IPS DF 6.9 (cell line): ENCODE data around the gene MOAP1.
"Not testable (repeated sequence)": the region's sequence is repeated elsewhere in the genome, so short reads cannot be mapped to it uniquely, and the experiment has no call there.

Experiments
- DNase-seq: peaks from one replicate; pipeline ENCODE4 v3.0.0-alpha.2; 2013; ENCODE audit warnings: low read depth, low spot score
- H3K27ac ChIP-seq: one replicate; pipeline ENCODE4 v1.5.1; 2013; ENCODE audit warnings: low read length, control low read depth
- H3K27me3 ChIP-seq: 2 replicates; pipeline ENCODE4 v1.6.1; 2013; ENCODE audit warnings: mild to moderate bottlenecking, low read length; ENCODE audit not compliant: control insufficient read depth, insufficient read depth
- H3K36me3 ChIP-seq: 2 replicates; pipeline ENCODE4 v1.6.1; 2013; ENCODE audit warnings: low read length; ENCODE audit not compliant: control insufficient read depth, insufficient read depth
- H3K4me1 ChIP-seq: 2 replicates; pipeline ENCODE4 v1.6.1; 2013; ENCODE audit warnings: low read length; ENCODE audit not compliant: control insufficient read depth, insufficient read depth
- H3K4me3 ChIP-seq: 2 replicates; pipeline ENCODE4 v1.5.1; 2013; ENCODE audit warnings: mild to moderate bottlenecking, low read length
- H3K9me3 ChIP-seq: 2 replicates; pipeline ENCODE4 v1.6.1; 2013; ENCODE audit warnings: low read length, inconsistent platforms; ENCODE audit not compliant: control insufficient read depth, insufficient read depth
- WGBS: extraction: QIAGEN DNeasy Blood & Tissue Kit; methylation state at CpG from one replicate; pipeline ENCODE4 v1.1.7; 2013; ENCODE audit warnings: mixed read lengths, missing lambda C conversion rate; ENCODE audit not compliant: insufficient read length, insufficient coverage; 5-methylcytosine and 5-hydroxymethylcytosine counted together

The MOAP1 gene

GRCh38 chr14:93184391-93185348 lies at the start of gene MOAP1, which contains the start of gene LYSET:
Gene MOAP1 (minus strand): TSS chr14:93184897. CDS start chr14:93184242, 655 bp downstream.
Gene LYSET (plus strand): TSS chr14:93185317. CDS start chr14:93185406, 89 bp downstream.
- peak within 1 kb of the TSS; percentile 95 for H3K4me3 ChIP-seq
- H3K4me1 ChIP-seq: no peaks in the 10 kb centered on the region
- DNase-seq: peak; percentile 31
- no peaks in the 10 kb centered on the region for H3K27me3 ChIP-seq
- no CpG with 5 or more reads among the region's 124 CpGs for WGBS
- no peaks in the 10 kb centered on the region; the same call in 1 of the 2 replicates for H3K36me3 ChIP-seq
- H3K27ac ChIP-seq: no peak within 1 kb of the TSS
- no peaks in the 10 kb centered on the region for H3K9me3 ChIP-seq

- not testable (repeated sequence) for H3K4me3 ChIP-seq, H3K9me3 ChIP-seq, DNase-seq, H3K27me3 ChIP-seq, H3K4me1 ChIP-seq, H3K36me3 ChIP-seq, H3K27ac ChIP-seq
- no CpG with 5 or more reads among the region's 5 CpGs for WGBS
Measured at GRCh38 chr14:93233078-93233477, 48.4 kb upstream of the MOAP1 start.

DNA sequence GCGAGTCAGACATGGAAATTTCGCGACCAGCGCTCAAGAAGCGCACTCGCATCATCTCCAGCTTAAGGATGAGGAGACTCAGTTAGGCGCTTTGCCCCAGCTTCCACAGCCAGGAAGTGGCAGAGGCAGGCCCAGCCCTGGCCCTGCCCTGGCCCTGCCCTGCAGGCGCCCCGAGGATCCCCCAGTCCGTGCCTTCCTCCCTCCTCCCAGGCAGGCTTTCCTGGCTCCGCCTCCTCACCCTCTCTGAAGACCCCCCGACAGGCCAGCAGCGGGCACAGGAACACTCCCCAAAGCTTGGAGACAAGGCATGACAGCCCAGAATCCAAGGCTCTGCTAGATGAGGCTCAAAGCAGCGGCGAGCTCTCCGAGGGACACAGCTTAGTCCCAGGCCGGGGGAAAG lies 47.5 kb upstream of the MOAP1 start:
- WGBS: no CpG with 5 or more reads among the region's 17 CpGs
- Histone ChIP-seq H3K9me3 (no peaks in the 10 kb centered on the region), H3K4me1 (no peaks in the 10 kb centered on the region), H3K36me3 (no peaks in the 10 kb centered on the region), H3K27me3 (no peaks in the 10 kb centered on the region), H3K27ac (no peak overlapping the region), H3K4me3 (no peak overlapping the region)
- no peak for DNase-seq

DNA sequence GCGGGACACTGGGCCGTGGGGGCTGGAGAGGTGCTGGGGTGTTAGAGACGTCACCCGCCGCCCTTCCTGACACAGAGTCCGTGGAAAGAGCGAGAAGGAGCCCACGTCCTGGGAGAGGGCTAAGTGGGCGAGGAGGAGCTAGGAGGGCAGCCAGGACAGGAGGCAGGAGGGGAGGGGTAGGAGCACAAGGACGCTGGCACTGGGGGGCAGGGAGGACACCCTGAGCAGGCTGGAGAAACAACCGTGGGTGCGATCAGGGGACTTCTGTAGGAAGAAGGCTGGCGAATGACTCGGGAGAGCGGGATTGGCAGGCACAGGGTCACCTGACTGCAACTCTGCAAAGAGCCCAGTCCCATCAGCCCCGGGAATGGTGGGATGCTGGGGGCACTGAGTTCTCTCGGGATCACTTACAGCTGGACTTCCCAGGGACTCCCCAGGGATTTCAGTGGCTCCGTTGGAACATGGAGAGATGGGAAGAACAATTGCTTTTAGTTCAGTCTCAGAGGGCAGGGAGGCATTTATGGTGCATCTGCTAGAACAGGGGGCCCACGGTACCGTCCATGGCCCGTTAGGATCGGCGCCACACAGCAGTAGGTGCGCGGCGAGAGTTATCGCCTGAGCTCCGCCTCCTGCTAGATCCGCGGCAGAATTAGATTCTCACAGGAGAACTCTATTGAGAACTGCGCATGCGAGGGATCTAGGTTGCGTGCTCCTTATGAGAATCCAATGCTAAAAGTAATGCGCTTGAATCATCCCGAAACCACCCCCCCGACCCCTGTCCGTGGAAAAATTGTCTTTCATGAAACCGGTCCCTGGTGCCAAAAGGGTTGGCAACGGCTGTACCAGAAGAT lies 46.7 kb upstream of the MOAP1 start:
- DNase-seq: no peak
- Histone ChIP-seq H3K9me3 (no peaks in the 10 kb centered on the region), H3K36me3 (peaks cover 3% of the 10 kb centered on the region; the same call in 1 of the 2 replicates), H3K4me3 (no peak overlapping the region), H3K4me1 (no peaks in the 10 kb centered on the region), H3K27me3 (no peaks in the 10 kb centered on the region), H3K27ac (no peak overlapping the region)
- WGBS: no CpG with 5 or more reads among the region's 39 CpGs

- Histone ChIP-seq H3K4me1 (no peaks in the 10 kb centered on the region), H3K27me3 (no peaks in the 10 kb centered on the region), H3K9me3 (no peaks in the 10 kb centered on the region), H3K27ac (no peak overlapping the region), H3K4me3 (no peak overlapping the region), H3K36me3 (peaks cover 3% of the 10 kb centered on the region; the same call in 1 of the 2 replicates)
- no peak for DNase-seq
- no CpG with 5 or more reads among the region's 16 CpGs for WGBS
Measured at GRCh38 chr14:93230539-93230938, 45.8 kb upstream of the MOAP1 start.

GRCh38 chr14:93228550-93228949 lies 43.9 kb upstream of the MOAP1 start:
- no peak for DNase-seq
- no CpG with 5 or more reads among the region's 8 CpGs for WGBS
- no peaks in the 10 kb centered on the region for H3K9me3 ChIP-seq
- no peak overlapping the region for H3K27ac ChIP-seq
- no peak overlapping the region for H3K4me3 ChIP-seq
- H3K36me3 ChIP-seq: peaks cover 3% of the 10 kb centered on the region; the same call in 1 of the 2 replicates
- H3K4me1 ChIP-seq: no peaks in the 10 kb centered on the region
- no peaks in the 10 kb centered on the region for H3K27me3 ChIP-seq

DNA sequence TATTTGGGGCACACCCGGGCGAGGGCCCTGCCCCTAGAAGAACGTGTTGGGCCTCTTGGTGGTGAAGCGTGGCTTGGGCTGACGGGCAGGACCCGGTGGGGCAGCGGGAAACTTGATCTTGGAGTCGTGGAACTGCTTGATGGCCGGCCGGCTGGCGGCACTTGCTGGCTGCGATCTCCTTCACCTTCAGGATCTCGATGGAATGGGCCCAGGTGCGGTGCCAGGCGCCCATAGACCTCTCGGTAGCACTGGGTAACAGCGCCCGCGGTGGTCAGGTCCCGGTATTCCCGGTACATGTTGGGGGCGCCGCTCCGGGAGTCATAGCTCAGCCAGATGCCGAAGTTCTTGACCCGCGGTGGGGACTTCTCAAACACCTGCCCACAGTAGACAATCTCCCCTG lies 38.9 kb upstream of the MOAP1 start:
- Histone ChIP-seq H3K4me1 (no peaks in the 10 kb centered on the region), H3K9me3 (no peaks in the 10 kb centered on the region), H3K36me3 (peaks cover 3% of the 10 kb centered on the region; the same call in 1 of the 2 replicates), H3K4me3 (no peak overlapping the region), H3K27me3 (no peaks in the 10 kb centered on the region), H3K27ac (no peak overlapping the region)
- no peak for DNase-seq
- WGBS: no CpG with 5 or more reads among the region's 27 CpGs

- no peak overlapping the region for H3K4me3 ChIP-seq
- DNase-seq: no peak
- peaks cover 3% of the 10 kb centered on the region; the same call in 1 of the 2 replicates for H3K36me3 ChIP-seq
- no peak overlapping the region for H3K27ac ChIP-seq
- no peaks in the 10 kb centered on the region for H3K9me3 ChIP-seq
- H3K27me3 ChIP-seq: no peaks in the 10 kb centered on the region
- no peaks in the 10 kb centered on the region for H3K4me1 ChIP-seq
Measured at GRCh38 chr14:93220509-93220908, 35.8 kb upstream of the MOAP1 start.

DNA sequence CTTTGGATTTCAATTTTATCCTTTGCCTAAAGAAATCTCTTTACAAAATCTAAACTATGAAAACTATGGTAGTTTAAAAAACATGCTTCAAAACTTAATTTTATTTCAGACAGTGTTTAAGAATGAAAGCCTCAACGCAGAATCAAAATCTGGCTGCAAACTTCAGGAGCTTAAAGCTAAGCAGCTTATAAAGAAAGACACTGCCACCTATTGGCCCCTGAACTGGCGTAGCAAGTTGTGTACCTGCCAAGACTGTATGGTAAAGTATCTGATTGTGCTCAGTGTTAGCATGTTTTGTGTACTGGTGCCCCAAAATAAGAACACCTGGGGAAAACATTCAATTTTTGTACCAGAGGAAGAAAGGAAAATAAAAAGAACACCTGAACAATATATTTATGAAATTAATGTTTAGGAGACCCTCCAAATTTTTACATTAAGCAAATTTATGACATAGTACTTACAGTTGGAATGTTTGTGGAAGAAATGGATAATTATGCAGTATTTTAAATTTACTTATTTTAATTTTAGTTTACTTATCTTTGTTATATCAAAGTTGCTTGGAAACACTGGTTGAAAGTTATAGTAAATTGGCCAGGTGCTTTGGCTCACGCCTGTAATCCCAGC lies 34.5 kb upstream of the MOAP1 start:
- Histone ChIP-seq H3K27me3 (no peaks in the 10 kb centered on the region), H3K9me3 (no peaks in the 10 kb centered on the region), H3K4me3 (no peak overlapping the region), H3K36me3 (peaks cover 5% of the 10 kb centered on the region; the same call in 1 of the 2 replicates), H3K27ac (no peak overlapping the region), H3K4me1 (no peaks in the 10 kb centered on the region)
- WGBS: no CpG with 5 or more reads among the region's 3 CpGs
- peak; percentile 18 for DNase-seq

- peaks cover 5% of the 10 kb centered on the region; the same call in 1 of the 2 replicates for H3K36me3 ChIP-seq
- H3K27ac ChIP-seq: no peak overlapping the region
- H3K9me3 ChIP-seq: no peaks in the 10 kb centered on the region
- no CpG with 5 or more reads among the region's 2 CpGs for WGBS
- no peaks in the 10 kb centered on the region for H3K4me1 ChIP-seq
- no peak overlapping the region for H3K4me3 ChIP-seq
- no peaks in the 10 kb centered on the region for H3K27me3 ChIP-seq
- DNase-seq: no peak
Measured at GRCh38 chr14:93214598-93214997, 29.9 kb upstream of the MOAP1 start.
